C4-2B (cell line): ENCODE measurements around the gene TPM4.
"Not testable (repeated sequence)": the region's sequence is repeated elsewhere in the genome, so short reads cannot be mapped to it uniquely, and the experiment has no call there.

Source experiments
- H3K27ac ChIP-seq: fragments of 450-650 bp; 2 replicates; pipeline ENCODE4 v1.5.1; 2017
- ZFX ChIP-seq: fragments of 450-650 bp; IDR thresholded peaks from 2 replicates; pipeline ENCODE4 v1.6.1; 2017
- TF ChIP-seq, protein P1 (sequence below): fragments of 450-650 bp; conservative IDR thresholded peaks from 2 replicates; pipeline ENCODE4 v1.5.1; 2017; ENCODE audit warnings: mild to moderate bottlenecking

The TPM4 gene

DNA sequence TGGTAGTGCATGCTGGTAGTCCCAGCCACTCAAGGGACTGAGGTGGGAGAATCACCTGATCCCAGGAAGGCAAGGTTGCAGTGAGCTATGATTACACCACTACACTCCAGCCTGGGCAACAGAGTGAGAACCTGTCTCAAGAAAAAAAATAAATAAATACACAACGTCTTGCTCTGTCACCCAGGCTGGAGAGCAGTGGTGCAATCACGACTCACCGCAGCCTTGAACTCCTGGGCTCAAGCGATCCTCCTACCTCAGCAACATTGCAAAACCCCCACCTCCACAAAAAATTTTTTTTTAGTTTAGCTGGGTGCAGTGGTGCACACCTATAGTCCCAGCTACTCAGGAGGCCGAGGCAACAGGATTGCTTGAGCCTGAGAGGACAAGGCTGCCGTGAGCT lies 8.8 kb downstream of the TPM4 start:
- no peak for TF ChIP-seq ZFX
- TF ChIP-seq, protein P1, sequence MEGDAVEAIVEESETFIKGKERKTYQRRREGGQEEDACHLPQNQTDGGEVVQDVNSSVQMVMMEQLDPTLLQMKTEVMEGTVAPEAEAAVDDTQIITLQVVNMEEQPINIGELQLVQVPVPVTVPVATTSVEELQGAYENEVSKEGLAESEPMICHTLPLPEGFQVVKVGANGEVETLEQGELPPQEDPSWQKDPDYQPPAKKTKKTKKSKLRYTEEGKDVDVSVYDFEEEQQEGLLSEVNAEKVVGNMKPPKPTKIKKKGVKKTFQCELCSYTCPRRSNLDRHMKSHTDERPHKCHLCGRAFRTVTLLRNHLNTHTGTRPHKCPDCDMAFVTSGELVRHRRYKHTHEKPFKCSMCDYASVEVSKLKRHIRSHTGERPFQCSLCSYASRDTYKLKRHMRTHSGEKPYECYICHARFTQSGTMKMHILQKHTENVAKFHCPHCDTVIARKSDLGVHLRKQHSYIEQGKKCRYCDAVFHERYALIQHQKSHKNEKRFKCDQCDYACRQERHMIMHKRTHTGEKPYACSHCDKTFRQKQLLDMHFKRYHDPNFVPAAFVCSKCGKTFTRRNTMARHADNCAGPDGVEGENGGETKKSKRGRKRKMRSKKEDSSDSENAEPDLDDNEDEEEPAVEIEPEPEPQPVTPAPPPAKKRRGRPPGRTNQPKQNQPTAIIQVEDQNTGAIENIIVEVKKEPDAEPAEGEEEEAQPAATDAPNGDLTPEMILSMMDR, result no peak
- H3K27ac ChIP-seq, result no peak overlapping the region

DNA sequence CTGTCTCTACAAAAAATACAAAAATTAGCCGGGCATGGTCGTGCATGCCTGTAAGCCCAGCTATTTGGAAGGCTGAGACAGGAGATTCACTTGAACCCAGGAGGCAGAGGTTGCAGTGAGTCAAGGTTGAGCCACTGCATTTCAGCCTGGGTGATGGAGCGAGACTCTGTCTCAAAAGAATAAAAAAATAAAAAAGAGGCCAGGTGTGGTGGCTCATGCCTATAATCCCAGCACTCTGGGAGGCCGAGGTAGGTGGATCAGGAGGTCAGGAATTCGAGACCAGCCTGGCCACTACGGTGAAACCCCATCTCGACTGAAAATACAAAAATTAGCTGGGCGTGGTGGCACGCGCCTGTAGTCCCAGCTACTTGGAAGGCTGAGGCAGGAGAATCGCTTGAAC lies 11.1 kb downstream of the TPM4 start:
- H3K27ac ChIP-seq, result not testable (repeated sequence)

DNA sequence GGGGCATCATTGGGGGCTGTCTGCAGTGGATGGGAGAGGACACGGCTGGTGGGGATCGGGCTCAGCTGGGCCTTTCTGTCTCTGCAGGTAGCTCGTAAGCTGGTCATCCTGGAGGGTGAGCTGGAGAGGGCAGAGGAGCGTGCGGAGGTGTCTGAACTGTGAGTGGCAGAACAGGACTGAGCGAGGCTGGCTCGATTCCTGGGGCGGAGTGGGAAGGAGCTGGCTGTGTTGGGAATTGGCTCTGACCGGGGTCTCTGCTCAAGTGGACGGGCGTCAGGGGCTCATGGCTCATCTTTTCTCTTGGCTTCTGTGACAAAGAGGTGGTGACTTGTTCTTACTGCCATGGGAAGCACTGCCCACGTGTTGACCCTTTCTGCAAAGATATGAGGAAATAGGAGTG lies 11.6 kb downstream of the TPM4 start:
- H3K27ac ChIP-seq, result no peak overlapping the region
- TF ChIP-seq, protein P1, result no peak
- no peak for TF ChIP-seq ZFX

DNA sequence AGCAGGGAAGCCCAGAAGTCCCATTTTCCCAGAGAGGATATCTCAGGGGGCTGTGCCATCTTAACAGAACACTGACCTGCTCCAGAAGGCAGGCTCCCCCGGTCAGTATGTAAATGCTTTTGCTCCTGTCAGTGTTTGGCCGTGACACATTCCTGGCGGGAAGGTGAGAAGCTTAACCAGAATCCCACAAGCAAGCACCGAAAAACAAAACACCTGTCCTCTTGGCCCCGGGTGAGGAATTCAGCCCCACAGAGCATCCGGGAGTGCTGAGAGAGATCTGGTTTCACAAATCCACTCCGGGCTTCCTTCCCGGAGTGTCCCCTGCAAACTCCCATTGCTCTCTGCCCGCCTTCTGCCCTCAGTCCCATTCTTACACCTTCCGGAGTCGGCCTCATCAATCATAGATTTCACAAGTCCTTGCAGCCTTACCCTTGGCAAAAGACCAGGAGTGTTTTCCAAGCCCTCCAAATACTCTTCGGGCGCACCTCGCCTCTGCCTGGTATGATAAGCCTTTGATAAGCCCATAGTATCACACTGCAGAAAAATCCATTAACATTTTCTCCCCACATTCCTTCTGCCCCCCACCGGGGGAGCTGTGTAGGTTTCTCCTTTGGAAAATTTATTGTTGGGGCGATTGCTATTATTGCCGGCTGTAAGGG lies 12.2 kb downstream of the TPM4 start:
- H3K27ac ChIP-seq, result no peak overlapping the region

DNA sequence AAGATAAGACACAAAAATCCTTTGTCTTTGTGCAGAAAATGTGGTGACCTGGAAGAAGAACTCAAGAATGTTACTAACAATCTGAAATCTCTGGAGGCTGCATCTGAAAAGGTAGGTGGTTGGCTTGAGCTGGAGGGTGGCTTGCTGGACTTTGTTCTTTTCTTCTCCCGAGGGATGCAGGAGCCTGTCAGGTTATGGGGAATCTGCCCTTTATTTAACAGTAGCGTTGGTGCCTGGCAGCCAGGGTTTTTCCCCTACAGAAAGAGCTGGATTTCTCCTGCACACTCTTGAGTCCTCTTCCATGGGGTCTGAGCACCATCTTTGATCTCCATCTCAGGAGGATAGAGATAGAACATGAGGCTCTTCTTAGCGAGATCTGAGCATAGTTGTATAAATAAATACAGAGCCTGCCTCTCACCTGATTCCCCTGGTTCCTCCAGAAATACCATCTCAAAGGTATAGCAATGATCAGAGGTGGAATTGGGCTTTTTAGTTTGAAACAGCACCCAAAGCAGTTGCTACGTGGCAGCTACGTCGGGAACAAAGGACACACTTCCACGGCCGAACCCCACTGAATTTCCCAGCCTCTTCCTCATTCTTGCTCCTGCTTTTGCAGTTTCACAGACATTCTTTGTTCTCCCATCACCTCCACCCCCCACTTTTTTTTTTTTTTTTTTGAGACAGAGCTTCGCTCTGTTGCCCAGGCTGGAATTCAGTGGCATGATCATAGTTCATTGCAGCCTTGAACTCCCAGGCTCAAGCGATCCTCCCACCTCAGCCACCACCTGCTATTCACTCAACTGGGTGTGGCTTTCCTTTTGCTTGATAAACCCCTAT lies 12.9 kb downstream of the TPM4 start:
- TF ChIP-seq ZFX, result no peak
- TF ChIP-seq, protein P1, result no peak; the same call in 1 of the 2 replicates
- no peak overlapping the region for H3K27ac ChIP-seq

More for the DNA sequence above, 12.2 kb downstream of the TPM4 start:
- no peak for TF ChIP-seq ZFX
- TF ChIP-seq, protein P1, result no peak; the same call in 1 of the 2 replicates

DNA sequence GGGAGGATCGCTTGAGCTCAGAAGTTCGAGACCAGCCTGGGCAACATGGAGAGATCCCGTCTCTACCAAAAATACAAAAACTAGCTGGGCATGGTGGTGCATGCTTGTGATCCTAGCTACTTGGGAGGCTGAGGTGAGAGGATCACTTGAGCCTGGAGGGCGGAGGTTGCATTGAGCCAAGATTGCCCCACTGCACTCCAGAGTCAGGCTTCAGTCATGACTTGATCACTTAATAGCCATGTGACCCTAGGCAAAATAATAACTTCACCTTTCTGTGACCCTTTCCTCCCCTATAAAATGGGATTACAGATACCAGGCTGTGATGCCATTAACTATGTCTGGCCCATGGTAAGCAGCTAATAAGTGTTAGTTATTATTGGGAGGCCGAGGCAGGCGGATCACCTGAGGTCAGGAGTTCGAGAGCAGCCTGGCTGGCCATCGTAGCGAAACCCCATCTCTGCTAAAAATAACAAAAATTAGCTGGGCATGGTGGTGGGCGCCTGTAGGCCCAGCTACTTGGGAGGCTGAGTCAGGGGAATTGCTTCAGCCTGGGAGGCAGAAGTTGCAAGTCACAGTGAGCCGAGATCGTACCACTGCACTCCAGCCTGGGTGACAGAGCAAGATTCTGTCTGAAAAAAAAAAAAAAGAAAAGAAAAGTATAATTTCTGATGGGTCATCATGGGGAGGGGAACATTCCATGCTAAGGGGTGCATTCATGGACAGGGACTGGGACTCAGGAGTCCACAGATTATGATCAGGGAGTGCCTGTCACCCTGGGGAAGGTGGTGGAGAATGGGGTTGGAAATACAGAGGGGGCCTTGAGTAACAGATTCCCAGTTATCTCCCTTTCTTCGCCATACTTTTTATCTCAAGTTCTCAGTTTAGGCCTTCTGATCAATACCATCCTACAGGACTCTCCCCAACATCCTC lies 15.5 kb downstream of the TPM4 start:
- TF ChIP-seq ZFX, result no peak
- TF ChIP-seq, protein P1, result no peak
- no peak overlapping the region for H3K27ac ChIP-seq

DNA sequence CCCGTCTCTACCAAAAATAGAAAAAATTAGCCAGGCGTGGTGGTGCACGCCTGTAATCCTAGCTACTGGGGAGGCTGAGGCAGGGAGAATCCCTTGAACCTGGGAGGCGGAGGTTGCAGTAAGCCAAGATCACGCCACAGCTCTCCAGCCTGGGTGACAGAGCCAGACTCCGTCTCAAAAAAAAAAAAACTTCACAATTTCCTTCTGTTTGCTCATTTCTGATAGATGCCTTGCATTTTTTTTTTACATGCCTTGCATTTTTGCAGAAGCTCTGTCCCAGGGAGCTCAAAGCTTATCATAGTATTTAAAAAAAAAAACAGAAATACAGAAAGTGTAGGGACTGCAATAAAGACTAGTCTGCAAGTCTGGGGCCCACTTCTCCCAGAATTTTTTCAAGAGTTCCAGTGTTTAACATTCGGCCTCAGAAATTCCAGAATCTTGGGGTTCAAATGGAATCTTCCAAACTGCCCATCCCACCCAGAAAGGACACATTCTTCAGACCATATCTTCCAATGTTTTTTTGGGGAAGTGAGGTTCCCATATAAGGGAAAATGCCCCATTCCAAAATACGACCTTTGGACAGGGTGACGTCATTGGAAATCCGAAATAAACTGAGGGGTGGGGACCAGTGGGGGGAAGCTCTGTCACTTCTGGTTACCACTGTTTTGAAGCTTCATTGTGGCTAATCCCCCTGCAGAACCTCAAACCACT lies 18.2 kb downstream of the TPM4 start:
- H3K27ac ChIP-seq, result no peak overlapping the region
- TF ChIP-seq, protein P1, result no peak
- TF ChIP-seq ZFX, result no peak
